ENCODE results near the gene CIAO1.
A peak's percentile ranks its signal among the peaks of the same experiment; 100 is the strongest.

The CIAO1 gene

DNA sequence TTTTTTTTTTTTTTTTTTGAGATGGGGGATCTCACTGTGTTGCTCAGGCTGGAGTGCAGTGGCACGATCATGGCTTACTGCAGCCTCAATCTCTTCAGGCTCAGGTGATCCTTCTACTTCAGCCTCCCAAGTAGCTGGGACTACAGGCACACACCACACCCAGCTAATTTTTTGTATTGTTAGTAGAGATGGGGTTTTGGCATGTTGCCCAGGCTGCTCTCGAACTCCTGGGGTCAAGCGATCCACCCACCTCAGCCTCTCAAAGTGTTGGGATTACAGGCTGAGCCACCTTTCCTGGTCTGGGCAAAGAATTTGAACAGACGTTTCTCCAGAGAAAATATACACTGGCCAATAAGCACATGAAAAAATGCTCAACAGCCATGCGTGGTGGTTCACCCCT is 42.2 kb downstream of the CIAO1 start:
- ATAC-seq, result no peak
- TF ChIP-seq, protein P1, sequence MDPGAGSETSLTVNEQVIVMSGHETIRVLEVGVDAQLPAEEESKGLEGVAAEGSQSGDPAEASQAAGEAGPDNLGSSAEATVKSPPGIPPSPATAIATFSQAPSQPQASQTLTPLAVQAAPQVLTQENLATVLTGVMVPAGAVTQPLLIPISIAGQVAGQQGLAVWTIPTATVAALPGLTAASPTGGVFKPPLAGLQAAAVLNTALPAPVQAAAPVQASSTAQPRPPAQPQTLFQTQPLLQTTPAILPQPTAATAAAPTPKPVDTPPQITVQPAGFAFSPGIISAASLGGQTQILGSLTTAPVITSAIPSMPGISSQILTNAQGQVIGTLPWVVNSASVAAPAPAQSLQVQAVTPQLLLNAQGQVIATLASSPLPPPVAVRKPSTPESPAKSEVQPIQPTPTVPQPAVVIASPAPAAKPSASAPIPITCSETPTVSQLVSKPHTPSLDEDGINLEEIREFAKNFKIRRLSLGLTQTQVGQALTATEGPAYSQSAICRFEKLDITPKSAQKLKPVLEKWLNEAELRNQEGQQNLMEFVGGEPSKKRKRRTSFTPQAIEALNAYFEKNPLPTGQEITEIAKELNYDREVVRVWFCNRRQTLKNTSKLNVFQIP (CRISPR knock-in tag; IDR thresholded peaks at IDR 0.05; ENCODE audit: borderline replicate concordance, low read depth), result no peak
- TF ChIP-seq, protein P2, sequence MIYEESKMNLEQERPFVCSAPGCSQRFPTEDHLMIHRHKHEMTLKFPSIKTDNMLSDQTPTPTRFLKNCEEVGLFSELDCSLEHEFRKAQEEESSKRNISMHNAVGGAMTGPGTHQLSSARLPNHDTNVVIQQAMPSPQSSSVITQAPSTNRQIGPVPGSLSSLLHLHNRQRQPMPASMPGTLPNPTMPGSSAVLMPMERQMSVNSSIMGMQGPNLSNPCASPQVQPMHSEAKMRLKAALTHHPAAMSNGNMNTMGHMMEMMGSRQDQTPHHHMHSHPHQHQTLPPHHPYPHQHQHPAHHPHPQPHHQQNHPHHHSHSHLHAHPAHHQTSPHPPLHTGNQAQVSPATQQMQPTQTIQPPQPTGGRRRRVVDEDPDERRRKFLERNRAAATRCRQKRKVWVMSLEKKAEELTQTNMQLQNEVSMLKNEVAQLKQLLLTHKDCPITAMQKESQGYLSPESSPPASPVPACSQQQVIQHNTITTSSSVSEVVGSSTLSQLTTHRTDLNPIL (CRISPR knock-in tag; IDR thresholded peaks at IDR 0.05; ENCODE audit: low read depth), result no peak
- TF ChIP-seq ISL1 (CRISPR knock-in tag; IDR thresholded peaks at IDR 0.05) (no peak), CSRNP3 (CRISPR knock-in tag; IDR thresholded peaks at IDR 0.05) (no peak), ZNF565 (CRISPR knock-in tag; conservative IDR thresholded peaks at IDR 0.05; ENCODE audit: low read depth) (no peak), TOX (CRISPR knock-in tag; IDR thresholded peaks at IDR 0.05; ENCODE audit: borderline replicate concordance) (no peak), PATZ1 (CRISPR knock-in tag; IDR thresholded peaks at IDR 0.05; ENCODE audit: borderline replicate concordance) (no peak), OSR1 (CRISPR knock-in tag; IDR thresholded peaks at IDR 0.05) (no peak), ZC3H10 (CRISPR knock-in tag; IDR thresholded peaks at IDR 0.05) (no peak), ZFP30 (CRISPR knock-in tag; IDR thresholded peaks at IDR 0.05) (no peak), ZFP3 (CRISPR knock-in tag; IDR thresholded peaks at IDR 0.05) (no peak), ZNF70 (CRISPR knock-in tag; IDR thresholded peaks at IDR 0.05) (no peak), BACH2 (CRISPR knock-in tag; IDR thresholded peaks at IDR 0.05; ENCODE audit: borderline replicate concordance) (no peak), RARB (CRISPR knock-in tag; IDR thresholded peaks at IDR 0.05) (no peak), SNAI2 (CRISPR knock-in tag; IDR thresholded peaks at IDR 0.05) (no peak), TCF4 (CRISPR knock-in tag; IDR thresholded peaks at IDR 0.05; ENCODE audit: borderline replicate concordance) (no peak), ZNF8 (CRISPR knock-in tag; IDR thresholded peaks at IDR 0.05) (no peak)
- TF ChIP-seq, protein P3, sequence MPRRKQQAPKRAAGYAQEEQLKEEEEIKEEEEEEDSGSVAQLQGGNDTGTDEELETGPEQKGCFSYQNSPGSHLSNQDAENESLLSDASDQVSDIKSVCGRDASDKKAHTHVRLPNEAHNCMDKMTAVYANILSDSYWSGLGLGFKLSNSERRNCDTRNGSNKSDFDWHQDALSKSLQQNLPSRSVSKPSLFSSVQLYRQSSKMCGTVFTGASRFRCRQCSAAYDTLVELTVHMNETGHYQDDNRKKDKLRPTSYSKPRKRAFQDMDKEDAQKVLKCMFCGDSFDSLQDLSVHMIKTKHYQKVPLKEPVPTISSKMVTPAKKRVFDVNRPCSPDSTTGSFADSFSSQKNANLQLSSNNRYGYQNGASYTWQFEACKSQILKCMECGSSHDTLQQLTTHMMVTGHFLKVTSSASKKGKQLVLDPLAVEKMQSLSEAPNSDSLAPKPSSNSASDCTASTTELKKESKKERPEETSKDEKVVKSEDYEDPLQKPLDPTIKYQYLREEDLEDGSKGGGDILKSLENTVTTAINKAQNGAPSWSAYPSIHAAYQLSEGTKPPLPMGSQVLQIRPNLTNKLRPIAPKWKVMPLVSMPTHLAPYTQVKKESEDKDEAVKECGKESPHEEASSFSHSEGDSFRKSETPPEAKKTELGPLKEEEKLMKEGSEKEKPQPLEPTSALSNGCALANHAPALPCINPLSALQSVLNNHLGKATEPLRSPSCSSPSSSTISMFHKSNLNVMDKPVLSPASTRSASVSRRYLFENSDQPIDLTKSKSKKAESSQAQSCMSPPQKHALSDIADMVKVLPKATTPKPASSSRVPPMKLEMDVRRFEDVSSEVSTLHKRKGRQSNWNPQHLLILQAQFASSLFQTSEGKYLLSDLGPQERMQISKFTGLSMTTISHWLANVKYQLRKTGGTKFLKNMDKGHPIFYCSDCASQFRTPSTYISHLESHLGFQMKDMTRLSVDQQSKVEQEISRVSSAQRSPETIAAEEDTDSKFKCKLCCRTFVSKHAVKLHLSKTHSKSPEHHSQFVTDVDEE (CRISPR knock-in tag; IDR thresholded peaks at IDR 0.05), result no peak

DNA sequence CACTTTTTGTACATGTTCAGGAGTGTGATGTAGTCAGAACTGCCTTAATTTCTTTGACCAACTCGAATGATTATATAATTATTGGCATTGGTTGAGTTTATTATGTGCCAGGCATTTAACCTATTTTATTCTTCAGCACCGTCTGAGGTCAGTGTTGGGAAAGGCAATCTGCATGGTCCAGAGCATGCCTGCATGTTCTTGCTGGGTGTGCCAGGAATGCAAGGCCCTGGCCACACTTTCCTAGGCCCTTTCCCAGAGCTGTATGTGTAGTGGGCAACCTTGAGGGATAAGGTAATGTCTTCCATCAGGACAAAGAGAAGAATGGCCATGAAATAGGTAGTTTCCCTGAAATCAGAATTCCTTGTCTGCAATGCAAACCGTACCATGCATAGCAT is 49.0 kb downstream of the CIAO1 start:
- peak; percentile 65 for ATAC-seq
- TF ChIP-seq ZNF565 (CRISPR knock-in tag; conservative IDR thresholded peaks at IDR 0.05; ENCODE audit: low read depth), result no peak
- TF ChIP-seq CSRNP3 (CRISPR knock-in tag; IDR thresholded peaks at IDR 0.05), result no peak
- no peak for TF ChIP-seq ZC3H10 (CRISPR knock-in tag; IDR thresholded peaks at IDR 0.05)
- TF ChIP-seq GLIS3 (CRISPR knock-in tag; IDR thresholded peaks at IDR 0.05), result no peak
- TF ChIP-seq, protein P2 (CRISPR knock-in tag; IDR thresholded peaks at IDR 0.05; ENCODE audit: low read depth), result no peak
- no peak for TF ChIP-seq TCF4 (CRISPR knock-in tag; IDR thresholded peaks at IDR 0.05; ENCODE audit: borderline replicate concordance)
- TF ChIP-seq ZFP3 (CRISPR knock-in tag; IDR thresholded peaks at IDR 0.05), result no peak
- no peak for TF ChIP-seq OSR1 (CRISPR knock-in tag; IDR thresholded peaks at IDR 0.05)
- no peak for TF ChIP-seq ZNF70 (CRISPR knock-in tag; IDR thresholded peaks at IDR 0.05)
- TF ChIP-seq PPARA (CRISPR knock-in tag; IDR thresholded peaks at IDR 0.05; ENCODE audit: borderline replicate concordance), result no peak
- no peak for TF ChIP-seq ZNF8 (CRISPR knock-in tag; IDR thresholded peaks at IDR 0.05)
- TF ChIP-seq, protein P1 (CRISPR knock-in tag; IDR thresholded peaks at IDR 0.05; ENCODE audit: borderline replicate concordance, low read depth), result no peak
- no peak for TF ChIP-seq ESRRG (CRISPR knock-in tag; IDR thresholded peaks at IDR 0.05)
- TF ChIP-seq, protein P3 (CRISPR knock-in tag; IDR thresholded peaks at IDR 0.05), result no peak
